H9 (cell line): ENCODE measurements around the gene GPBAR1. TPM values are rescaled to one million over a fixed set of nuclear protein-coding genes. Genes with fewer than 3 reads are reported as not detected.

ENCODE experiments used
- DNase-seq: peaks from one replicate; pipeline ENCODE4 v3.0.0-alpha.2; 2017
- H2AFZ ChIP-seq: one replicate; pipeline ENCODE4 v1.6.1; 2013; ENCODE audit warnings: mild to moderate bottlenecking, low read length, control low read depth, moderate library complexity
- H2AK5ac ChIP-seq: 2 replicates; pipeline ENCODE4 v1.6.1; 2013; ENCODE audit warnings: low read length, control low read depth, mixed read lengths; ENCODE audit not compliant: insufficient read length
- H2BK120ac ChIP-seq: one replicate; pipeline ENCODE4 v1.6.1; 2013; ENCODE audit warnings: low read depth, mild to moderate bottlenecking, low read length, control low read depth, inconsistent platforms; ENCODE audit not compliant: poor library complexity, severe bottlenecking
- H2BK12ac ChIP-seq: 2 replicates; pipeline ENCODE4 v1.6.1; 2013; ENCODE audit warnings: low read length, control low read depth, mixed read lengths, low read depth; ENCODE audit not compliant: insufficient read length
- H2BK15ac ChIP-seq: 2 replicates; pipeline ENCODE4 v1.6.1; 2013; ENCODE audit warnings: low read depth, low read length, control low read depth
- H2BK20ac ChIP-seq: one replicate; pipeline ENCODE4 v1.6.1; 2013; ENCODE audit warnings: low read depth, mild to moderate bottlenecking, low read length, control low read depth, inconsistent platforms; ENCODE audit not compliant: poor library complexity, severe bottlenecking
- H2BK5ac ChIP-seq: 2 replicates; pipeline ENCODE4 v1.6.1; 2013; ENCODE audit warnings: low read length, control low read depth, mixed read lengths; ENCODE audit not compliant: insufficient read length
- H3K14ac ChIP-seq: 2 replicates; pipeline ENCODE4 v1.6.1; 2013; ENCODE audit warnings: low read length, control low read depth; ENCODE audit not compliant: insufficient read depth
- H3K18ac ChIP-seq: 2 replicates; pipeline ENCODE4 v1.6.1; 2013; ENCODE audit warnings: low read depth, mild to moderate bottlenecking, mixed read lengths, low read length, control low read depth; ENCODE audit not compliant: insufficient read length
- H3K23ac ChIP-seq: 2 replicates; pipeline ENCODE4 v1.6.1; 2013; ENCODE audit warnings: low read length, control low read depth, mixed read lengths, low read depth; ENCODE audit not compliant: insufficient read length
- H3K23me2 ChIP-seq: 2 replicates; pipeline ENCODE4 v1.6.1; 2013; ENCODE audit warnings: low read depth, mild to moderate bottlenecking, mixed read lengths, low read length, control low read depth; ENCODE audit not compliant: insufficient read length, poor library complexity, severe bottlenecking
- H3K27ac ChIP-seq: 2 replicates; pipeline ENCODE4 v1.5.1; 2013; ENCODE audit warnings: low read length, control low read depth, mixed read lengths, low read depth; ENCODE audit not compliant: insufficient read length
- H3K27me3 ChIP-seq: 2 replicates; pipeline ENCODE4 v1.6.1; 2013; ENCODE audit warnings: low read length, control low read depth, inconsistent platforms; ENCODE audit not compliant: insufficient read depth
- H3K4ac ChIP-seq: 2 replicates; pipeline ENCODE4 v1.6.1; 2013; ENCODE audit warnings: low read depth, mild to moderate bottlenecking, control low read depth, inconsistent platforms, low read length, moderate library complexity
- H3K4me1 ChIP-seq: 2 replicates; pipeline ENCODE4 v1.6.1; 2013; ENCODE audit warnings: low read length, control low read depth, inconsistent platforms; ENCODE audit not compliant: insufficient read depth
- H3K4me2 ChIP-seq: 2 replicates; pipeline ENCODE4 v1.6.1; 2013; ENCODE audit warnings: low read length, control low read depth, mixed read lengths; ENCODE audit not compliant: insufficient read length, insufficient read depth
- H3K56ac ChIP-seq: 2 replicates; pipeline ENCODE4 v1.6.1; 2013; ENCODE audit warnings: low read depth, mild to moderate bottlenecking, mixed read lengths, low read length, control low read depth; ENCODE audit not compliant: insufficient read length
- H3K79me1 ChIP-seq: 2 replicates; pipeline ENCODE4 v1.6.1; 2013; ENCODE audit warnings: low read depth, mild to moderate bottlenecking, moderate library complexity, low read length, control low read depth, inconsistent platforms; ENCODE audit not compliant: insufficient read depth, poor library complexity, severe bottlenecking
- H3K79me2 ChIP-seq: 2 replicates; pipeline ENCODE4 v1.6.1; 2013; ENCODE audit warnings: low read length, control low read depth, inconsistent platforms; ENCODE audit not compliant: insufficient read depth
- H3K9ac ChIP-seq: 2 replicates; pipeline ENCODE4 v1.6.1; 2013; ENCODE audit warnings: low read length, control low read depth, mixed read lengths; ENCODE audit not compliant: insufficient read length; ENCODE audit errors: extremely low read depth
- H3K9me3 ChIP-seq: one replicate; pipeline ENCODE4 v1.6.1; 2013; ENCODE audit warnings: low read depth, low read length, inconsistent platforms; ENCODE audit not compliant: control insufficient read depth
- H3T11ph ChIP-seq: one replicate; pipeline ENCODE4 v1.6.1; 2013; ENCODE audit warnings: mild to moderate bottlenecking, low read length, control low read depth, inconsistent platforms
- H4K20me1 ChIP-seq: one replicate; pipeline ENCODE4 v1.6.1; 2013; ENCODE audit not compliant: control insufficient read depth, insufficient read length, insufficient read depth
- H4K5ac ChIP-seq: 2 replicates; pipeline ENCODE4 v1.6.1; 2013; ENCODE audit warnings: low read depth, mild to moderate bottlenecking, mixed read lengths, low read length, control low read depth; ENCODE audit not compliant: insufficient read length
- H4K8ac ChIP-seq: replicated peaks from 2 replicates; pipeline ENCODE4 v1.6.1; 2013; ENCODE audit warnings: low read length, control low read depth, mixed read lengths, low read depth; ENCODE audit not compliant: insufficient read length
- H4K91ac ChIP-seq: 2 replicates; pipeline ENCODE4 v1.6.1; 2013; ENCODE audit warnings: low read depth, mild to moderate bottlenecking, moderate library complexity, mixed read lengths, low read length, control low read depth; ENCODE audit not compliant: insufficient read length
- H3K27ac Mint-ChIP-seq, 3 experiments: 2 replicates in 2 of 3; 3 replicates in 1 of 3; pipeline ENCODE4 v1.8.0; 2020 to 2021; ENCODE audit warnings: mixed read lengths in 3 of 3, mild to moderate bottlenecking in 1 of 3, moderate library complexity in 1 of 3
- H3K27me3 Mint-ChIP-seq: 2 replicates; pipeline ENCODE4 v1.8.0; 2021; ENCODE audit warnings: low read depth, mild to moderate bottlenecking, moderate library complexity, mixed read lengths
- H3K36me3 Mint-ChIP-seq, 3 experiments: 2 replicates in 2 of 3; 3 replicates in 1 of 3; pipeline ENCODE4 v1.8.0; 2020 to 2021; ENCODE audit warnings: low read depth in 3 of 3, mixed read lengths in 3 of 3; ENCODE audit not compliant: insufficient read depth in 1 of 3
- H3K4me1 Mint-ChIP-seq, 2 experiments: 2 replicates each; pipeline ENCODE4 v1.8.0; 2020; ENCODE audit warnings: mixed read lengths in 2 of 2
- H3K4me3 Mint-ChIP-seq, 2 experiments: 2 replicates in 1 of 2; 3 replicates in 1 of 2; pipeline ENCODE4 v1.8.0; 2020 to 2021; ENCODE audit warnings: mild to moderate bottlenecking in 2 of 2, mixed read lengths in 2 of 2, moderate library complexity in 1 of 2
- H3K9me3 Mint-ChIP-seq, 2 experiments: 2 replicates in 1 of 2; 3 replicates in 1 of 2; pipeline ENCODE4 v1.8.0; 2020; ENCODE audit warnings: mild to moderate bottlenecking in 2 of 2, mixed read lengths in 2 of 2, moderate library complexity in 1 of 2
- CTCF ChIP-seq: fragments of 200-600 bp; sonication (generic); conservative IDR thresholded peaks from 3 replicates; pipeline ENCODE4 v1.8.0; 2021; ENCODE audit warnings: antibody characterized with exemption, mild to moderate bottlenecking
- WGBS: extraction: QIAGEN DNeasy Blood & Tissue Kit; methylation state at CpG from one replicate; pipeline ENCODE4 v1.1.7; 2013; ENCODE audit warnings: missing lambda C conversion rate, low lambda C conversion rate, mixed read lengths; ENCODE audit not compliant: insufficient read length; ENCODE audit errors: extremely low coverage; 5-methylcytosine and 5-hydroxymethylcytosine counted together
- total RNA-seq: library from RNA; stranded (reverse); gene quantifications from 2 replicates; pipeline ENCODE4 v1.2.1, GENCODE V29; 2021

Gene GPBAR1
- total RNA-seq, 1 experiment from 2014 or later, result 0.44 TPM

DNA sequence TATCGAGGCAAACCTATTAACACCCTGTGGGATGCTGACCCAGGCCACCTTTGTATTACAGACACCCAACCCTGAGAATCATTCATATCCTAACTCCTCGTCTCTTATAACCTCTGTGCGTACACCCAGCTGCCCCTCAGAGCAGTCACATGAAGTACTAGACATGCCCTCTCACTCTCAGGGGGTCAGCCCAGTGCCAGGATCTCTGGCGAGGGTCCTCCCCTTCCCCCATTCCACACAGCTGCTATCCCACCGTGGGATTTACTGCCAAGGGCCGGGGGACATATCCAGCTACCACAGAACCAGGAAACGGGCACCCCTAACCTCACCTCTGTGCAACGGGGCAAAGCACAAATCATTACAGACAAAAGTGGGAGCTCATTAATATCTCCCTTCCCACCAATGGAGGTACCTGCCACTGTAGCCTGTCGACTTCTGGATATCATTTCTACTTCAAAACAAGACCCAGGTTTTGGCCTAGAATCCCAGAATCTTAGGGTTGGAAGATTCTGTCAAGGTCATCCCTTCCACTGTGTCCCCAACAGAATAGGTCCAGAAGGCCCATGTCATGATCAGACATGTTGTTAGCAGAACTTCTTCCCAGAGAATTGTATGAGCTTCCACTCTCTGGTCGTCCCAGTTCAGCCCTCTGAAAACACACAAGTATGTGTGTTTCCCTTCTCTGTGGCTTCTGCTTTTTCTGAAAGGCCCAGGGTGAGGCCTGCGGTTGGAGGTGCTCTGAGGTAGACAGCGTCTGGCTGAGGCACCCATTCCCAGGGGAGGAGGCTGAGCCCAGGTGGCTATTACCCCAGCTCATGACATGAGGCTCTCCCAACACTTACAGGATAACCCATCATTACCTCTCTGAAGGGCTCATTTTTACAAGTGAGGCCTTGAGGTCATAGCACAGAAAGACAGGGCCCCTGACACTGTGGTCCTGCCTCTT lies 29.8 kb downstream of the GPBAR1 start:
- Histone ChIP-seq H3K9ac (no peak overlapping the region), H3K9me3 (no peaks in the 10 kb centered on the region), H3K4me2 (no peak overlapping the region), H3K27ac (no peak overlapping the region), H4K91ac (no peak overlapping the region), H2AK5ac (no peak overlapping the region), H2BK20ac (no peak overlapping the region), H2BK5ac (no peak overlapping the region), H2BK15ac (no peak overlapping the region), H2AFZ (no peak overlapping the region), H3K23me2 (peaks cover 7% of the 10 kb centered on the region), H3T11ph (no peak overlapping the region), H4K5ac (no peak overlapping the region), H2BK120ac (no peak overlapping the region), H3K27me3 (no peaks in the 10 kb centered on the region), H3K14ac (no peak overlapping the region), H3K56ac (no peak overlapping the region), H3K4me1 (peaks cover 5% of the 10 kb centered on the region; the same call in 1 of the 2 replicates), H4K20me1 (no peaks in the 10 kb centered on the region), H3K79me1 (no peaks in the 10 kb centered on the region), H3K23ac (no peak overlapping the region), H2BK12ac (no peak overlapping the region), H3K18ac (no peak overlapping the region), H3K79me2 (no peaks in the 10 kb centered on the region), H4K8ac (no peak overlapping the region), H3K4ac (no peak overlapping the region)
- Mint-ChIP-seq H3K4me1 (peaks cover 58 to 60% of the 10 kb centered on the region in 2 experiments), H3K27ac (no peak overlapping the region), H3K9me3 (no peaks in the 10 kb centered on the region), H3K27me3 (peaks cover 1% of the 10 kb centered on the region), H3K4me3 (peak overlapping the region; percentile 36 to 61; a peak in 4 of 5 replicates), H3K36me3 (no peaks in the 10 kb centered on the region)
- no peak for DNase-seq
- no peak for TF ChIP-seq CTCF
- no CpG with 5 or more reads among the region's 12 CpGs for WGBS
